ENCODE data around the gene MRPL45. TPM values are rescaled to one million over a fixed set of nuclear protein-coding genes. Genes with fewer than 3 reads are reported as not detected.

Gene MRPL45
- total RNA-seq, 1 experiment from 2014 or later, result 60.3 TPM

- TF ChIP-seq ZNF232 (CRISPR knock-in tag; IDR thresholded peaks at IDR 0.05) (no peak), ATF2 (CRISPR knock-in tag; IDR thresholded peaks at IDR 0.05; ENCODE audit: borderline replicate concordance, low read depth) (no peak)
These were observed 33.1 kb downstream of the MRPL45 start (continued) for GRCh38 chr17:38329808-38330730.

GRCh38 chr17:38330941-38331411 is 34.0 kb downstream of the MRPL45 start:
- POLR2A ChIA-PET, result interaction anchor here (0.6 to 1.0 kb wide), 3 partner anchors 13 to 1150 kb away, joined by 3 read pairs; no protein-coding TSS in a partner anchor
- H3K27ac Mint-ChIP-seq, result no peak overlapping the region
- H3K27me3 Mint-ChIP-seq (ENCODE audit: low read depth), result no peaks in the 10 kb centered on the region
- peaks cover 20% of the 10 kb centered on the region for H3K4me1 Mint-ChIP-seq
- ATAC-seq (no peak), DNase-seq (ENCODE audit: low spot score) (no peak)
- TF ChIP-seq ERG (CRISPR knock-in tag; IDR thresholded peaks at IDR 0.05), result no peak
- no peak for TF ChIP-seq ATF2 (CRISPR knock-in tag; IDR thresholded peaks at IDR 0.05; ENCODE audit: borderline replicate concordance, low read depth)
- TF ChIP-seq JUN (CRISPR knock-in tag; IDR thresholded peaks at IDR 0.05), result no peak
- TF ChIP-seq EMX1 (CRISPR knock-in tag; IDR thresholded peaks at IDR 0.05), result no peak
- no peak for TF ChIP-seq CREM (CRISPR knock-in tag; IDR thresholded peaks at IDR 0.05)
- no peak for TF ChIP-seq FOXK1 (CRISPR knock-in tag; IDR thresholded peaks at IDR 0.05)
- TF ChIP-seq ZBTB21 (CRISPR knock-in tag; IDR thresholded peaks at IDR 0.05; ENCODE audit: borderline replicate concordance), result no peak
- TF ChIP-seq HMGA2 (CRISPR knock-in tag; IDR thresholded peaks at IDR 0.05), result no peak
- TF ChIP-seq OVOL2 (CRISPR knock-in tag; IDR thresholded peaks at IDR 0.05; ENCODE audit: borderline replicate concordance), result no peak
- H3K36me3 Mint-ChIP-seq, result no peaks in the 10 kb centered on the region
- CTCF ChIA-PET, result interaction anchor here (0.6 to 10.4 kb wide), 12 partner anchors 7 to 332 kb away, joined by 3 to 221 read pairs (median 6); partner anchors contain the start of gene GPR179
- no peaks in the 10 kb centered on the region for H3K9me3 Mint-ChIP-seq
- H3K4me3 Mint-ChIP-seq, result no peak overlapping the region

- ChIA-PET POLR2A (interaction anchor here (1.2 to 3.9 kb wide), 2 partner anchors 8 to 83 kb away, joined by 5 to 19 read pairs; no protein-coding TSS in a partner anchor), CTCF (interaction anchor here (0.6 to 10.4 kb wide), 24 partner anchors 9 to 331 kb away, joined by 3 to 221 read pairs (median 10); partner anchors contain the start of genes GPR179 and SOCS7)
- no peaks in the 10 kb centered on the region for H3K36me3 Mint-ChIP-seq
- H3K9me3 Mint-ChIP-seq, result no peaks in the 10 kb centered on the region
- ATAC-seq (no peak), DNase-seq (ENCODE audit: low spot score) (no peak)
- peaks cover 19% of the 10 kb centered on the region for H3K4me1 Mint-ChIP-seq
- H3K27me3 Mint-ChIP-seq (ENCODE audit: low read depth), result no peaks in the 10 kb centered on the region; the same call in 1 of the 2 replicates
- H3K4me3 Mint-ChIP-seq, result no peak overlapping the region
- H3K27ac Mint-ChIP-seq, result no peak overlapping the region
- TF ChIP-seq ZNF512 (CRISPR knock-in tag; IDR thresholded peaks at IDR 0.05; ENCODE audit: borderline replicate concordance), result no peak
- TF ChIP-seq NR1H2 (CRISPR knock-in tag; IDR thresholded peaks at IDR 0.05), result no peak
- no peak for TF ChIP-seq FOXP1 (CRISPR knock-in tag; IDR thresholded peaks at IDR 0.05; ENCODE audit: borderline replicate concordance)
- TF ChIP-seq PRDM15 (CRISPR knock-in tag; IDR thresholded peaks at IDR 0.05), result no peak
- no peak for TF ChIP-seq ZNF416 (CRISPR knock-in tag; IDR thresholded peaks at IDR 0.05)
- TF ChIP-seq TCF7 (CRISPR knock-in tag; IDR thresholded peaks at IDR 0.05; ENCODE audit: low read depth), result no peak
- no peak for TF ChIP-seq TP53 (CRISPR knock-in tag; IDR thresholded peaks at IDR 0.05)
- TF ChIP-seq CBFB (CRISPR knock-in tag; IDR thresholded peaks at IDR 0.05; ENCODE audit: low read depth), result no peak
These were observed 35.8 kb downstream of the MRPL45 start for GRCh38 chr17:38332735-38333134.
